ENCODE results near the gene PTPN14.

Gene PTPN14

GRCh38 chr1:214506972-214507431, 44.4 kb downstream of the PTPN14 start:
- DNase-seq (ENCODE audit: extremely low spot score), result no peak
- ChIA-PET POLR2A (no interaction called here), CTCF (no interaction called here)

GRCh38 chr1:214505134-214505533, 46.3 kb downstream of the PTPN14 start:
- ChIA-PET CTCF (no interaction called here), POLR2A (no interaction called here)
- TF ChIP-seq CTCF (IDR thresholded peaks at IDR 0.05; ENCODE audit: control extremely low read depth, extremely low read depth, low read depth, missing control alignments), result no peak
- DNase-seq (ENCODE audit: extremely low spot score), result no peak

More at GRCh38 chr1:214506972-214507431, 44.4 kb downstream of the PTPN14 start:
- no peak for TF ChIP-seq CTCF (IDR thresholded peaks at IDR 0.05; ENCODE audit: control extremely low read depth, extremely low read depth, low read depth, missing control alignments)

- CTCF ChIA-PET, result interaction anchor here (1.1 kb wide), 1 partner anchor 14 kb away, joined by 3 read pairs; no protein-coding TSS in a partner anchor
- TF ChIP-seq CTCF (IDR thresholded peaks at IDR 0.05; ENCODE audit: control extremely low read depth, extremely low read depth, low read depth, missing control alignments), result no peak
- POLR2A ChIA-PET, result no interaction called here
- DNase-seq (ENCODE audit: extremely low spot score), result no peak
Observed at GRCh38 chr1:214504330-214504729, 47.1 kb downstream of the PTPN14 start.

GRCh38 chr1:214503553-214503952, 47.8 kb downstream of the PTPN14 start:
- ChIA-PET POLR2A (no interaction called here), CTCF (interaction anchor here (1.0 kb wide), 1 partner anchor 9 kb away, joined by 4 read pairs; no protein-coding TSS in a partner anchor)
- TF ChIP-seq CTCF (IDR thresholded peaks at IDR 0.05; ENCODE audit: control extremely low read depth, extremely low read depth, low read depth, missing control alignments), result no peak

GRCh38 chr1:214500340-214501055, 50.9 kb downstream of the PTPN14 start:
- POLR2A ChIA-PET, result no interaction called here
- no peak for DNase-seq (ENCODE audit: extremely low spot score)
- CTCF ChIA-PET, result interaction anchor here (0.7 kb wide), 1 partner anchor 1143 kb away, joined by 3 read pairs; no protein-coding TSS in a partner anchor
- no peak for TF ChIP-seq CTCF (IDR thresholded peaks at IDR 0.05; ENCODE audit: control extremely low read depth, extremely low read depth, low read depth, missing control alignments)

More at GRCh38 chr1:214503553-214503952, 47.8 kb downstream of the PTPN14 start:
- DNase-seq (ENCODE audit: extremely low spot score), result no peak

GRCh38 chr1:214499732-214500131, 51.7 kb downstream of the PTPN14 start:
- TF ChIP-seq CTCF (IDR thresholded peaks at IDR 0.05; ENCODE audit: control extremely low read depth, extremely low read depth, low read depth, missing control alignments), result no peak
- DNase-seq (ENCODE audit: extremely low spot score), result no peak
- ChIA-PET CTCF (no interaction called here), POLR2A (no interaction called here)
